NCI-H1694 treated with DMSO at 0.1 percent for 48 hours (cell line): ENCODE measurements around the gene LRWD1.
"Not testable (repeated sequence)": the region's sequence is repeated elsewhere in the genome, so short reads cannot be mapped to it uniquely, and the experiment has no call there.

ENCODE experiments used
- DNase-seq: peaks from one replicate; lab custom pipeline; 2025; lab: John Stamatoyannopoulos, UW

Gene LRWD1

DNA sequence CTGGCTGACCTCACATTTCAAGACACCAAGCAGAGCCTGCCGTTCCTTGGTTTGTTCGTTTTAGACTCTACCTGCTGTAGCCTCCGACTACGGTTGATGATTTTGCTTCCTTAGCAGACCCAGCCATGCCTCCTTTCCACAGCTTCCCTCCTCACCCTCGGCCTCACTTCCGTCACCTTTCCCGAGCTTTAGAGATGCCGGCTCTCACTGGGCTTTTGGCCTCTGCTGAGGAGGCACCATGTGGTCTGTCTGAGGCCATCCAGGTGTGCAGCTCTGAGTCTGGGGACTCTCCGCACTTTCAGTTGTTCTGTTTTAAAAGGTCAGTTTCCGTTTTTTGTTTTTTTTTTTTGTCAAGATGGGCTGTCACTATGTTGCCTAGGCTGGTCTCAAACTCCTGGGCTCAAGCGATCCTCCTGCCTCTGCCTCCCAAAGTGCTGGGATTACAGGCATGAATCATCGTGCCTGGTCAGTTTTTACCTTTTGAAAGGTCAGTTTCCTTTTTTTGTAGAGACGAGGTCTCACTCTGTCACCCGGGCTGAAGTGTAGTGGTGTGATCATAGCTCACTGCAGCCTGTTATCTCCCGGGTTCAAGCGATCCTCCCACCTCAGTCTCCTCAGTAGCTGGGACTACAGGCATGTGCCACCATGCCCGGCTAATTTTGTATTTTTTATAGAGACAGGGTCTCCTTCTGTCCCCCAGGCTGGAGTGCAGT is 19.7 kb upstream of the LRWD1 start:
- no peak for DNase-seq

GRCh38 chr7:102445674-102446071 is 19.1 kb upstream of the LRWD1 start:
- DNase-seq = no peak

DNA sequence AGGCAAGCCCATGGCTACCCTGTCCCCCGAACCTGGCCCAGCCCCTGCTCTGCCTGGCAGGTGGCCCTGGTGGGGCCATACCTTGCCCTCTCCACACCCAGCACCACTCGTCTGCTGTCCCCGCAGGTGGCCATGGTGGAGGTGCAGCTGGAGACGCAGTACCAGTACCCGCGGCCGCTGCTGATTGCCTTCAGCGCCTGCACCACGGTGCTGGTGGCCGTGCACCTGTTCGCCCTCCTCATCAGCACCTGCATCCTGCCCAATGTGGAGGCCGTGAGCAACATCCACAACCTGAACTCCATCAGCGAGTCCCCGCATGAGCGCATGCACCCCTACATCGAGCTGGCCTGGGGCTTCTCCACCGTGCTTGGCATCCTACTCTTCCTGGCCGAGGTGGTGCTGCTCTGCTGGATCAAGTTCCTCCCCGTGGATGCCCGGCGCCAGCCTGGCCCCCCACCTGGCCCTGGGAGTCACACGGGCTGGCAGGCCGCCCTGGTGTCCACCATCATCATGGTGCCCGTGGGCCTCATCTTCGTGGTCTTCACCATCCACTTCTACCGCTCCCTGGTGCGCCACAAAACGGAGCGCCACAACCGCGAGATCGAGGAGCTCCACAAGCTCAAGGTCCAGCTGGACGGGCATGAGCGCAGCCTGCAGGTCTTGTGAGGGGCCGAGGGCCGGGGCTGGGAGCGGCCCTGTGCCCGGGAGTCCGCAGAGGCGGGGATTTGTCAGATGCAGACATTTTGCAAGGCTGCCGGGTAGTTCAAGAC is 18.2 kb upstream of the LRWD1 start:
- DNase-seq = no peak

GRCh38 chr7:102447311-102447710 is 17.5 kb upstream of the LRWD1 start:
- no peak for DNase-seq

DNA sequence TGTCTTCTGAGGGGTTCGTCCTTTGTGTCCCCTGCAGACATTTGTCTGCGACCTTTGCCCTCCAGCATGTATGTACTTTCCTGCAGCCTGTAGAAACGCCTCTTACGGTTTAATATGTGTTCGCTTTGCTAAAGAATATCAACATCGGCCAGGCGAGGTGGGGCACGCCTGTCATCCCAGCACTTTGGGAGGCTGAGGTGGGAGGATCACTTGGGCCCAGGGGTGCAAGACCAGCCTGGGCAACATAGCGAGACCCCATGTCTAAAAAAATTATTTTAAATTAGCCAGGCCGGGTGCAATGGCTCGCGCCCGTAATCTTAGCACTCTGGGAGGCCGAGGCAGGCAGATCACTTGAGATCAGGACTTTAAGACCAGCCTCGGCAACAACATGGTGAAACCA is 15.6 kb upstream of the LRWD1 start:
- DNase-seq = no peak

GRCh38 chr7:102450242-102450641 is 14.5 kb upstream of the LRWD1 start:
- DNase-seq = peak; percentile 18

- no peak for DNase-seq
Observed at GRCh38 chr7:102451371-102452054, 13.3 kb upstream of the LRWD1 start.

DNA sequence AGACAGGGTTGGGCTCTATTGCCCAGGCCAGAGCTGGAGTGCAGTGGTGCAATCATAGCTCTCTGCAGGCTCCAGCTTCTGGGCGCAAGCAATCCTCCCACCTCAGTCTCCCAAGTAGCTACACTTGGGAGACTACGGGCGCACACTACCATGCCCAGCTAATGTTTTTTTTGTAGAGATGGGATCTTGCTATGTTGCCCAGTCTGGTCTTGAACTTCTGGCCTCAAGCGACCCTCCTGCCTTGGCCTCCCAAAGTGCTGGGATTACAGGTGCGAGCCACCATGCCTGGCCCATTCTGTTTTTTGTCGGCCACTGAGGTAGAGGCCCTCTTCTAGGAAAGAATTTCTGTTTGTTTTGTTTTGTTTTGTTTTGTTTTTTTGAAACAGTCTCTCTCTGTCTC is 12.3 kb upstream of the LRWD1 start:
- DNase-seq = no peak

GRCh38 chr7:102453319-102453718 is 11.5 kb upstream of the LRWD1 start:
- no peak for DNase-seq

- peak; percentile 40 for DNase-seq
Observed at GRCh38 chr7:102454468-102454867, 10.3 kb upstream of the LRWD1 start.

DNA sequence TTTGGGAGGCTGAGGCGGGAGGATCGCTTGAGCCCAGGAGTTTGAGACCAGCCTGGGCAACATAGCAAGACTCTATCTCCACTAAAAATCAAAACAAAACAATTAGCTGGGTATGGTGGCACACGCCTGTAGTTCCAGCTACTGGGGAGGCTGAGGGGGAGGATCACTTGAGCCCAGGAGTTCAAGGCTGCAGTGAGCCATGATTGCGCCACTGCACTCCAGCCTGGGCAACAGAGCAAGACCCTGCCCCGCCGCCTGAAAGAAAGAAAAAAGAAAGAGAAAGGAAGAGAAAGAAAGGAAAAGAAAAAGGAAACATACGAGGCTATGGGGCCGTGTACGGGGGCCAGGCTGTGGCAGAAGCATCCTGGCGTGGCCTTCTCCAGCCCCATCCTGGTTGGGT is 9.9 kb upstream of the LRWD1 start:
- not testable (repeated sequence) for DNase-seq

DNA sequence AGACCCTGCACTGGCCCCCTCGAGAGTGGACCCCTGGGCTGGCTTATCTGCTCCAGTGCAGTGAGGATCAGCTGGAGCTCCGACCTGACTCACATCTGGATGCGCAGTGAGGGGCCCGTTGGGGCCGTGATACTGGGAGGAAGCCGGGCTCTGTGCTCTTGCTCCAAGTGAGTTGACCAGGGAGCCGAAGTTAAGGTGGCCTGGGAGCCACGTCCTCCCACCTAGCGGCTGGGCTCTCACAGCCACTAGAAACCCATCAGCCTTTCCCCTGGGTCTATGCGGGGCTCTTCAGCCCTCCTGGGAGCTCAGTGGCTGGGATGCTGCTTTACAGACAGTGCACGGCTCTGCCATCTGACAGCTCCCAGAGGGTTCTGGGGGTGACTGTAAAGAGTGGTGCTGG is 9.2 kb upstream of the LRWD1 start:
- DNase-seq = no peak

DNA sequence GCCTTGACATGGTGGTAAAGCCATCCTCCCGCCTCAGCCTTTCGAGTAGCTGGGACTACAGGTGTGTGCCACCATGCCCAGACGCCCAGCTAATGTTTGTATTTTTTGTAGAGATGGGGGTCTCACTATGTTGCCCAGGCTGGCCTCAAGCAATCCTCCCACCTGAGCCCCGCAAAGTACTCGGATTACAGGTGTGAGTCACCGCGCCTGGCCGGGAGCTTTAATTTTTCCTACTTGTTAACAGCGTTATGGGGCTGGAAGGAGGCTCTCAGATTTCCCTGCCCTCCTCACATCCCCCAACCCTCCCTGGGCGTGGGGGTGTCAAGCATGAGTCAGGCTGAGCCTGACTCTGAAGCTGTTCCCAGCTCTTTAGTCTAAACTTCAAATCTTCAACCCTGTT is 8.5 kb upstream of the LRWD1 start:
- no peak for DNase-seq

GRCh38 chr7:102457352-102457924 is 7.3 kb upstream of the LRWD1 start:
- no peak for DNase-seq

DNA sequence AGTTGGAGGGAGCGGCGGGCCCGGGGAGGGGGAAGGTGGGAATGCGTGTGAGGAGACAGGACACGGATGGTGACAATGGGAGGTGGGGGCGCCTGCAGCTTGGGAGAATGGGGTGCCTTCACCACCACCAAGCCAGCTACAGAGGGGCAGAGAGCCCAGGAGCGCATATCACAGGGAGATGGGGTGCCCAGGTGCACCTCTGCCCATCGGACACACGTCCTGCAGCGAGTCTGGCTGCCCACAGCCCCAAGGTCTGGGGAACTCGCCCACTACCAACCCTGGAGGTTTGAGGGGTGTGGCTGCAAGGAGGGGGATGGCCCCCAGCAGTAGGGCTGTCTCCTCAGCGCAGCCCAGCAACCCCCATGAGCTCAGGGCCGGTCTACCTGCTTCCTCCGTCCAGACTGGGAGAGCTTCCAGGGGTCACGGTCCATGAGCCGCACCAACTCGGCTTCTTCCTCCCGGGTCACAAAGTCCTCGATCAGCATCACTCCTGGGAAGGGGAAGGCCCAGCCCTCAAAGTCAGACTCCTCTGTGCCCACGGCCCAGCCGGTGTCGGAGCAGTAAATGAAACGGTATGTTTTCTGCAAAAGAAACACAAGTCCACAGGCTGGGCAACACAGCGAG is 5.5 kb upstream of the LRWD1 start:
- DNase-seq = no peak

GRCh38 chr7:102460467-102460866 is 4.3 kb upstream of the LRWD1 start:
- no peak for DNase-seq

- no peak for DNase-seq
Observed at GRCh38 chr7:102463841-102464576, 775 bp upstream of the LRWD1 start.

DNA sequence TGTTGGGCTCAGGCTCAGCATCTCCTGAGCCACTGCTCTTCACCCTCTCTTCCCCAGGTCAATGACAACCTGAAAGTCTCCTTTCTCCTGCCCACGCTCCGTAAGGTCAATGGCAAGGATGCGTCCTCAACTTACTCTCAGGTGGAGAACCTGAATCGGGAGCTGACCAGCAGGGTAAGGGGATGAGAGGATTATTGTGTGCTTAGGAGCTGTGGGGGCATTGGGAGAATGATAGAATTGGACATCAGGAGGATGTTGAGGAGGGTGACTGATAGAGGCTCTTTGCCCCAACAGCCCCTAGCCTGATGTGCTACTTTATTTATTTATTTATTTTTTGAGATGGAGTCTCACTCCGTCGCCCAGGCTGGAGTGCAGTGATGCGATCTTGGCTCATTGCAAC is 1.3 kb downstream of the LRWD1 start:
- DNase-seq = no peak

DNA sequence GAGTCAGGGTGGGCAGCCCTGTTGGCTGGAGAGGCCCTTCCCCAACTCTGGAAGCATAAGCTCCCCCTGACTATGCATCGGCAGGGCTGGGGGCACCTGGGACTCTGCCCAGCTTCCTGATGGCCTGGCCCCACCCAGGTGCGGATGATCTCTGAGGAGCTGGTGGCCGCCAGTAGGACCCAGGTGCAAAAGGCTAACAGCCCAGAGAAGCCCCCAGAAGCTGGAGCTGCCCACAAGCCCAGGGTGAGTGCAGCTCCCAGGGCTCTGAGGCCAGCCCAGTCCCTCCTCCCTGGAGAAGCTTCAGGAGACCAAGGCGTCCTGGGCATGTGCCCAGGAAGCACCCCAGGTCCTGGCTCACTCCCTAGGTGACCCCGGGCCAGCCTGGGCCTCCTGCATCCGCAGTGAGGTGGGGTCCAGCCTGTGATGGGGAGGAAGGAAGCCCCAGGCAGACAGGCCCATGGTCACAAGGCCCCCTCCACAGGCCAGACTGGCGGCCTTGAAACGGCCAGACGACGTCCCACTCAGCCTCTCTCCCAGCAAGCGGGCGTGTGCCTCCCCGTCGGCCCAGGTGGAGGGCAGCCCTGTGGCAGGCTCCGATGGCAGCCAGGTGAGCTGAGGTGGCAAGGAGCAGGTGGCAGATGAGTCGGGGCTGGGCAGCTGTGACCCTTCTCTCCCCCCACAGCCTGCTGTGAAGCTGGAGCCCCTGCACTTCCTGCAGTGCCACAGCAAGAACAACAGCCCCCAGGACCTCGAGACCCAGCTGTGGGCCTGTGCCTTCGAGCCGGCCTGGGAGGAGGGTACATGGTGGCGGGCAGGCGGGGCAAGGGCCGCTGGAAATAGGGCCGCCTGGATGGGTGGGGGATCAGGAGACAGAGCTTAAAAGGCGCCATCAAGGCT is 3.0 kb downstream of the LRWD1 start:
- DNase-seq = no peak
